IMR-90 (cell line): Measurements from ENCODE around the gene SAMD8. TPM values are rescaled to one million over a fixed set of nuclear protein-coding genes. Genes with fewer than 3 reads are reported as not detected.

ENCODE experiments used
- ATAC-seq: fragments of 200-7000 bp; cut with Tn5 transposase; 2 replicates; pipeline ENCODE4 v1.9.1; 2020; ENCODE audit warnings: low read depth, mild to moderate bottlenecking, moderate library complexity
- BruUV-seq: library from RNA; stranded (reverse); fragments of 400-500 nt; replicated peaks from 2 replicates; lab custom pipeline; 2021; lab: Mats Ljungman, UMichigan
- CTCF ChIA-PET: fragments of 300-600 bp; formaldehyde crosslinking; extraction: SDS; loops from one replicate; lab custom pipeline; 2021; ENCODE audit warnings: antibody characterized with exemption; lab: Yijun Ruan, JAX
- POLR2A ChIA-PET: fragments of 300-600 bp; sonication (Branson Sonifier 250); formaldehyde crosslinking; loops from one replicate; lab custom pipeline; 2022; ENCODE audit warnings: antibody characterized with exemption; ENCODE audit not compliant: unreplicated experiment; lab: Charles Lee
- DNase-seq: peaks from one replicate; pipeline ENCODE4 v3.0.0; 2013
- H2AFZ ChIP-seq: replicated peaks from 2 replicates; pipeline ENCODE3; 2013; ENCODE audit warnings: low read length, mild to moderate bottlenecking; ENCODE audit not compliant: poor library complexity
- H2AK5ac ChIP-seq: 2 replicates; pipeline ENCODE4 v1.6.1; 2013; ENCODE audit warnings: low read depth, low read length, inconsistent platforms
- H2AK9ac ChIP-seq: replicated peaks from 2 replicates; pipeline ENCODE3; 2013; ENCODE audit warnings: mild to moderate bottlenecking, low read depth, low read length, moderate library complexity; ENCODE audit not compliant: poor library complexity
- H2BK120ac ChIP-seq: 2 replicates; pipeline ENCODE4 v1.6.1; 2013; ENCODE audit warnings: low read depth, low read length, inconsistent platforms
- H2BK15ac ChIP-seq: 3 replicates; pipeline ENCODE4 v1.6.1; 2013; ENCODE audit warnings: low read depth, low read length, inconsistent platforms
- H2BK20ac ChIP-seq: 2 replicates; pipeline ENCODE4 v1.6.1; 2013; ENCODE audit warnings: low read depth, mild to moderate bottlenecking, inconsistent platforms, low read length, moderate library complexity
- H2BK5ac ChIP-seq: 2 replicates; pipeline ENCODE4 v1.6.1; 2013; ENCODE audit warnings: mild to moderate bottlenecking, low read depth, low read length, inconsistent platforms; ENCODE audit not compliant: poor library complexity, severe bottlenecking
- H3K14ac ChIP-seq: replicated peaks from 2 replicates; pipeline ENCODE4 v1.6.1; 2013; ENCODE audit warnings: low read depth, low read length, inconsistent platforms
- H3K18ac ChIP-seq: 2 replicates; pipeline ENCODE4 v1.6.1; 2013; ENCODE audit warnings: low read depth, low read length, control low read depth
- H3K23ac ChIP-seq: 2 replicates; pipeline ENCODE4 v1.6.1; 2013; ENCODE audit warnings: low read depth, low read length, inconsistent platforms
- H3K27ac ChIP-seq: 2 replicates; pipeline ENCODE4 v1.5.1; 2013; ENCODE audit warnings: mild to moderate bottlenecking, control low read depth, low read length; ENCODE audit not compliant: insufficient read depth
- H3K27me3 ChIP-seq: 2 replicates; pipeline ENCODE4 v1.6.1; 2013; ENCODE audit warnings: low read length; ENCODE audit not compliant: control insufficient read depth, insufficient read depth
- H3K36me3 ChIP-seq: 2 replicates; pipeline ENCODE4 v1.6.1; 2013; ENCODE audit warnings: low read length, mixed read lengths; ENCODE audit not compliant: control insufficient read depth, insufficient read depth
- H3K4ac ChIP-seq: 2 replicates; pipeline ENCODE4 v1.6.1; 2013; ENCODE audit warnings: low read depth, low read length, inconsistent platforms
- H3K4me1 ChIP-seq: 2 replicates; pipeline ENCODE4 v1.6.1; 2013; ENCODE audit warnings: low read length, mixed read lengths; ENCODE audit not compliant: control insufficient read depth, insufficient read depth
- H3K4me2 ChIP-seq: 2 replicates; pipeline ENCODE4 v1.6.1; 2013; ENCODE audit warnings: low read depth, mild to moderate bottlenecking, control low read depth, low read length, moderate library complexity
- H3K4me3 ChIP-seq: 2 replicates; pipeline ENCODE4 v1.5.1; 2013; ENCODE audit warnings: low read depth, mild to moderate bottlenecking, control low read depth, low read length, moderate library complexity; ENCODE audit not compliant: insufficient read depth
- H3K56ac ChIP-seq: 2 replicates; pipeline ENCODE4 v1.6.1; 2013; ENCODE audit warnings: low read length, inconsistent platforms; ENCODE audit not compliant: insufficient read depth; ENCODE audit errors: extremely low read depth
- H3K79me1 ChIP-seq, 2 experiments: 2 replicates each; pipeline ENCODE4 v1.6.1; 2013; ENCODE audit warnings: low read length in 2 of 2, inconsistent platforms in 1 of 2, low read depth in 1 of 2
- H3K9ac ChIP-seq: 2 replicates; pipeline ENCODE4 v1.6.1; 2013; ENCODE audit warnings: low read depth, low read length, control low read depth
- H3K9me1 ChIP-seq: 2 replicates; pipeline ENCODE4 v1.6.1; 2013; ENCODE audit warnings: low read length, inconsistent platforms; ENCODE audit not compliant: insufficient read depth
- H3K9me3 ChIP-seq: 2 replicates; pipeline ENCODE4 v1.6.1; 2013; ENCODE audit warnings: low read length; ENCODE audit not compliant: control insufficient read depth, insufficient read depth
- H4K20me1 ChIP-seq: 2 replicates; pipeline ENCODE4 v1.6.1; 2013; ENCODE audit warnings: low read length, inconsistent platforms; ENCODE audit not compliant: insufficient read depth
- H4K5ac ChIP-seq: 2 replicates; pipeline ENCODE4 v1.6.1; 2013; ENCODE audit warnings: mild to moderate bottlenecking, low read depth, low read length, control low read depth
- H4K8ac ChIP-seq, 2 experiments: 2 replicates each; pipeline ENCODE4 v1.6.1; 2013; ENCODE audit warnings: low read depth in 2 of 2, low read length in 2 of 2, control low read depth in 1 of 2, inconsistent platforms in 1 of 2
- H4K91ac ChIP-seq: 2 replicates; pipeline ENCODE4 v1.6.1; 2013; ENCODE audit warnings: low read depth, low read length, inconsistent platforms; ENCODE audit not compliant: insufficient read depth
- MXI1 ChIP-seq: IDR thresholded peaks from 2 replicates; pipeline ENCODE4 v1.6.1; 2012; ENCODE audit warnings: low read depth, mild to moderate bottlenecking, low read length, moderate library complexity, borderline replicate concordance
- NFE2L2 ChIP-seq: fragments of 150-350 bp; IDR thresholded peaks from 2 replicates; pipeline ENCODE4 v1.6.1; 2016; ENCODE audit warnings: low read depth, mild to moderate bottlenecking, low read length
- RAD21 ChIP-seq: IDR thresholded peaks from 2 replicates; pipeline ENCODE4 v1.6.1; 2012; ENCODE audit warnings: low read length, improper control_type of control experiment
- WGBS, 2 experiments: methylation state at CpG; one replicate each; pipeline versions ENCODE4 v1.1.5 to v1.1.7; 2013; ENCODE audit warnings: missing lambda C conversion rate in 2 of 2; ENCODE audit not compliant: insufficient read length in 1 of 2; ENCODE audit errors: extremely low coverage in 2 of 2; 5-methylcytosine and 5-hydroxymethylcytosine counted together
- dilution Hi-C: fragments of 300-500 bp; cut with HindIII; formaldehyde crosslinking; loops from one replicate; pipeline ENCODE4 v1.14.3; 2018; ENCODE audit warnings: low sequenced_read_pairs; ENCODE audit not compliant: unreplicated experiment
- in situ Hi-C: fragments of 300-500 bp; cut with MboI; formaldehyde crosslinking; loops from 3 replicates; pipeline ENCODE4 v1.14.3; 2019; ENCODE audit warnings: low sequenced_read_pairs, inconsistent platforms, mixed read lengths
- intact Hi-C: fragments of 100-400 bp; cut with micrococcal nuclease; formaldehyde crosslinking; loops from 2 replicates; pipeline ENCODE4 v1.10.0; 2022
- polyA plus RNA-seq, 3 experiments: library from polyadenylated mRNA; depleted of rRNA; stranded (reverse); fragments of >200 nt; gene quantifications; 2 replicates each; pipeline ENCODE4 v1.2.3, GENCODE V29; 2012; ENCODE audit warnings: low replicate concordance in 1 of 3
- total RNA-seq: library from RNA; depleted of rRNA; stranded (reverse); fragments of >200 nt; gene quantifications from 2 replicates; pipeline ENCODE4 v1.2.3, GENCODE V29; 2012

Gene SAMD8
- total and polyA plus RNA-seq, 2 of the 4 experiments (the other 2 are of a cell fraction): 10.1 to 28.7 TPM

DNA sequence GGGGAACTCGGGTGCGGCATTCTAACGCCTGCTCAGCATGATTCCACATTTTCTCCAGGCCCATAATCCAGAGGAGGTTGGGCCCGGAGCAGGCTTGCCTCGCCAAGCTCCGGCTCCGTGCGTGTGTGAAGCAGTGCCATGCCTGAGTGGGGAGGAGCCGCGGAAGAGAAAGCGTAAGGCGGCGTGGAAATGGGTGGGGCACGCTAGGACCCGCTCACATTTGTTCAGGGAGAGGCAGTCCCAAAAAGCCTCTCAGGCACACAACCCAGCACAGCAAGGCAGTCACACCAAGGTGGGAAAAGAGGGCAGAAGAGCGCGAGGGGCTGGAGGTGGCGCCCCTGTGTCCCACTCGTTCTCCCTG is 98.4 kb downstream of the SAMD8 start:
- Histone ChIP-seq H2BK20ac (peak overlapping the region; percentile 60), H4K5ac (peak overlapping the region; percentile 93), H3K4ac (peak overlapping the region; percentile 99), H2AFZ (peak overlapping the region; percentile 97), H3K4me1 (peaks cover 12% of the 10 kb centered on the region), H2BK120ac (peak overlapping the region; percentile 93), H3K79me1 (peaks cover 2 to 17% of the 10 kb centered on the region in 2 experiments; a peak in 3 of 4 replicates), H2BK15ac (peak overlapping the region; percentile 94; the same call in 2 of the 3 replicates), H3K14ac (peak overlapping the region; percentile 100), H4K20me1 (peaks cover 17% of the 10 kb centered on the region), H2BK5ac (peak overlapping the region; percentile 91), H4K91ac (peak overlapping the region; percentile 95), H3K27ac (peak overlapping the region; percentile 93), H2AK9ac (peak overlapping the region; percentile 100), H3K4me3 (peak overlapping the region; percentile 71), H3K27me3 (no peaks in the 10 kb centered on the region), H3K56ac (peak overlapping the region; percentile 98), H3K18ac (peak overlapping the region; percentile 82), H3K4me2 (peak overlapping the region; percentile 89), H2AK5ac (peak overlapping the region; percentile 99), H3K9ac (peak overlapping the region; percentile 89), H3K9me3 (no peaks in the 10 kb centered on the region), H3K23ac (peak overlapping the region; percentile 99), H3K36me3 (peaks cover 13% of the 10 kb centered on the region), H3K9me1 (peaks cover 9% of the 10 kb centered on the region), H4K8ac (peak overlapping the region; percentile 98 to 99)
- no peak for TF ChIP-seq RAD21
- peak; percentile 56; the same call in 1 of the 2 replicates for TF ChIP-seq NFE2L2
- peak; percentile 65; the same call in 1 of the 2 replicates for TF ChIP-seq MXI1
- dilution Hi-C loops: no loop called here
- peak; percentile 65 for DNase-seq
- ChIA-PET CTCF (no interaction called here), POLR2A (no interaction called here)
- peak; percentile 61 for ATAC-seq
- WGBS, 2 experiments: 5% methylated on average over 4 of the region's 19 CpGs; no CpG with 5 or more reads in 1 of the 2 experiments
- intact Hi-C loops: loop anchor here (1.0 to 5.0 kb wide), 3 partner anchors 15 to 98 kb away; partner anchors contain the start of gene SAMD8
- BruUV-seq: no TSS peak
- in situ Hi-C loops: no loop called here
